ENCODE data around the gene MAP2K3. TPM values are rescaled to one million over a fixed set of nuclear protein-coding genes. Genes with fewer than 3 reads are reported as not detected.
A peak's percentile ranks its signal among the peaks of the same experiment; 100 is the strongest.
"Not testable (repeated sequence)": the region's sequence is repeated elsewhere in the genome, so short reads cannot be mapped to it uniquely, and the experiment has no call there.

Gene MAP2K3
- total RNA-seq, 1 donor from 2014 or later: 38.0 TPM

DNA sequence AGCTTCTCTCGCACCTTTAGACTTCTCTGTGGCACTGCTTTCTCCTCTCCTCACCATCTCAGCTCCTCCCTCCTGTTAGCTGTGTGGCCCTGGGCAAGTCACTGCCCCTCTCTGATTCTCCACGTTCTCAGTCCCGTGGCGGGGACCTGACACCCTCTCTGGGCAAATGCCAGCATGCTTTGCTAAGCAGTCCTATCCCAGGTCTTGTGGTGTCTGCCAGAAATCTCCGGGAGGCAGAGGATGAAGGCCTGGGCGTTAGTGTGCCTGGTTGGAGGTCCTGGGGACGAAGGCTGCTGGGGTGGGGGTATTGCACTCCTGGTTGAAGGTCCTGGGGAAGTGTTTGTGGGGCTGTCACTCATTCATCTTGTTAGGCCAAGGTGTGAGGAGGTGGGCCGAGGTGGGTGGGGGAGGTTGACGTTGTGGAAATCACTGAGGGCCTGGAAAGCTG, 37.3 kb downstream of the MAP2K3 start:
- not testable (repeated sequence) for H3K9me3 Mint-ChIP-seq (ENCODE audit: unreplicated experiment); H3K4me1 Mint-ChIP-seq (ENCODE audit: low read depth, unreplicated experiment); DNase-seq; H3K36me3 Mint-ChIP-seq (ENCODE audit: unreplicated experiment); H3K27ac Mint-ChIP-seq (ENCODE audit: unreplicated experiment); H3K4me3 Mint-ChIP-seq (ENCODE audit: unreplicated experiment)
- peaks cover 12% of the 10 kb centered on the region for H3K27me3 Mint-ChIP-seq (ENCODE audit: unreplicated experiment)

GRCh38 chr17:21323257-21324111, 39.0 kb downstream of the MAP2K3 start:
- H3K9me3 Mint-ChIP-seq (ENCODE audit: unreplicated experiment); DNase-seq; H3K4me1 Mint-ChIP-seq (ENCODE audit: low read depth, unreplicated experiment); H3K27ac Mint-ChIP-seq (ENCODE audit: unreplicated experiment); H3K36me3 Mint-ChIP-seq (ENCODE audit: unreplicated experiment): not testable (repeated sequence)
- peaks cover 11% of the 10 kb centered on the region for H3K27me3 Mint-ChIP-seq (ENCODE audit: unreplicated experiment)
- H3K4me3 Mint-ChIP-seq (ENCODE audit: unreplicated experiment): peak overlapping the region; percentile 91

GRCh38 chr17:21324741-21325140, 40.2 kb downstream of the MAP2K3 start:
- not testable (repeated sequence) for H3K9me3 Mint-ChIP-seq (ENCODE audit: unreplicated experiment); H3K4me3 Mint-ChIP-seq (ENCODE audit: unreplicated experiment); DNase-seq

GRCh38 chr17:21327921-21328320, 43.4 kb downstream of the MAP2K3 start:
- not testable (repeated sequence) for DNase-seq; H3K4me1 Mint-ChIP-seq (ENCODE audit: low read depth, unreplicated experiment); H3K27ac Mint-ChIP-seq (ENCODE audit: unreplicated experiment); H3K4me3 Mint-ChIP-seq (ENCODE audit: unreplicated experiment); H3K27me3 Mint-ChIP-seq (ENCODE audit: unreplicated experiment); H3K36me3 Mint-ChIP-seq (ENCODE audit: unreplicated experiment); H3K9me3 Mint-ChIP-seq (ENCODE audit: unreplicated experiment)

More at GRCh38 chr17:21324741-21325140, 40.2 kb downstream of the MAP2K3 start:
- H3K36me3 Mint-ChIP-seq (ENCODE audit: unreplicated experiment); H3K27ac Mint-ChIP-seq (ENCODE audit: unreplicated experiment); H3K27me3 Mint-ChIP-seq (ENCODE audit: unreplicated experiment); H3K4me1 Mint-ChIP-seq (ENCODE audit: low read depth, unreplicated experiment): not testable (repeated sequence)

DNA sequence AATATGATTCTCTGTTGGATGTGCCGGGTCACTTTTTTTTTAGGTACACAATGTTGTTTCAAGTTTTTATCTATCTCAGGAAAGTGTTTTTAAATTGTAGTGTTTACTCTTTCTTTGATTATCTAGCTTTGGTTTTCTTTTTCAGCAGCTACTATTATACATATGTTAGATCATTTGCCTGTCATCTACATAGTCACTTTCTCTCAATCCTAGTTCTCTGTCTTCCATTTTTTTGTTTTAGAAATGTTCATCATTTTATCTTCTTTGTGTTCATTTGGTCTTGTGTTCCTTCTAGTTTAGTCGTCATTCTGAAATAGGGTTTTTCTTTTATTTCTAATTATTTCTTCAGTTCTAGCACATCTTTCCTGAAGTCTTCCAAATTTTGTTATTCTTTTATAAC, 44.3 kb downstream of the MAP2K3 start:
- not testable (repeated sequence) for H3K4me3 Mint-ChIP-seq (ENCODE audit: unreplicated experiment); H3K4me1 Mint-ChIP-seq (ENCODE audit: low read depth, unreplicated experiment); DNase-seq; H3K27me3 Mint-ChIP-seq (ENCODE audit: unreplicated experiment); H3K27ac Mint-ChIP-seq (ENCODE audit: unreplicated experiment); H3K36me3 Mint-ChIP-seq (ENCODE audit: unreplicated experiment); H3K9me3 Mint-ChIP-seq (ENCODE audit: unreplicated experiment)

- DNase-seq: no peak
- H3K27ac Mint-ChIP-seq (ENCODE audit: unreplicated experiment): no peak overlapping the region
- no peaks in the 10 kb centered on the region for H3K27me3 Mint-ChIP-seq (ENCODE audit: unreplicated experiment)
- H3K4me3 Mint-ChIP-seq (ENCODE audit: unreplicated experiment): no peak overlapping the region
- H3K36me3 Mint-ChIP-seq (ENCODE audit: unreplicated experiment): no peaks in the 10 kb centered on the region
- H3K4me1 Mint-ChIP-seq (ENCODE audit: low read depth, unreplicated experiment): no peaks in the 10 kb centered on the region
- H3K9me3 Mint-ChIP-seq (ENCODE audit: unreplicated experiment): peaks cover 5% of the 10 kb centered on the region
- TF ChIP-seq, protein P1, sequence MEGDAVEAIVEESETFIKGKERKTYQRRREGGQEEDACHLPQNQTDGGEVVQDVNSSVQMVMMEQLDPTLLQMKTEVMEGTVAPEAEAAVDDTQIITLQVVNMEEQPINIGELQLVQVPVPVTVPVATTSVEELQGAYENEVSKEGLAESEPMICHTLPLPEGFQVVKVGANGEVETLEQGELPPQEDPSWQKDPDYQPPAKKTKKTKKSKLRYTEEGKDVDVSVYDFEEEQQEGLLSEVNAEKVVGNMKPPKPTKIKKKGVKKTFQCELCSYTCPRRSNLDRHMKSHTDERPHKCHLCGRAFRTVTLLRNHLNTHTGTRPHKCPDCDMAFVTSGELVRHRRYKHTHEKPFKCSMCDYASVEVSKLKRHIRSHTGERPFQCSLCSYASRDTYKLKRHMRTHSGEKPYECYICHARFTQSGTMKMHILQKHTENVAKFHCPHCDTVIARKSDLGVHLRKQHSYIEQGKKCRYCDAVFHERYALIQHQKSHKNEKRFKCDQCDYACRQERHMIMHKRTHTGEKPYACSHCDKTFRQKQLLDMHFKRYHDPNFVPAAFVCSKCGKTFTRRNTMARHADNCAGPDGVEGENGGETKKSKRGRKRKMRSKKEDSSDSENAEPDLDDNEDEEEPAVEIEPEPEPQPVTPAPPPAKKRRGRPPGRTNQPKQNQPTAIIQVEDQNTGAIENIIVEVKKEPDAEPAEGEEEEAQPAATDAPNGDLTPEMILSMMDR (IDR thresholded peaks at IDR 0.05; ENCODE audit: partially characterized antibody, unreplicated experiment): no peak
Measured at GRCh38 chr17:21330436-21331160, 46.1 kb downstream of the MAP2K3 start.

GRCh38 chr17:21336541-21337294, 52.2 kb downstream of the MAP2K3 start:
- not testable (repeated sequence) for H3K9me3 Mint-ChIP-seq (ENCODE audit: unreplicated experiment); H3K27ac Mint-ChIP-seq (ENCODE audit: unreplicated experiment); H3K27me3 Mint-ChIP-seq (ENCODE audit: unreplicated experiment); H3K36me3 Mint-ChIP-seq (ENCODE audit: unreplicated experiment); H3K4me3 Mint-ChIP-seq (ENCODE audit: unreplicated experiment); H3K4me1 Mint-ChIP-seq (ENCODE audit: low read depth, unreplicated experiment); DNase-seq

DNA sequence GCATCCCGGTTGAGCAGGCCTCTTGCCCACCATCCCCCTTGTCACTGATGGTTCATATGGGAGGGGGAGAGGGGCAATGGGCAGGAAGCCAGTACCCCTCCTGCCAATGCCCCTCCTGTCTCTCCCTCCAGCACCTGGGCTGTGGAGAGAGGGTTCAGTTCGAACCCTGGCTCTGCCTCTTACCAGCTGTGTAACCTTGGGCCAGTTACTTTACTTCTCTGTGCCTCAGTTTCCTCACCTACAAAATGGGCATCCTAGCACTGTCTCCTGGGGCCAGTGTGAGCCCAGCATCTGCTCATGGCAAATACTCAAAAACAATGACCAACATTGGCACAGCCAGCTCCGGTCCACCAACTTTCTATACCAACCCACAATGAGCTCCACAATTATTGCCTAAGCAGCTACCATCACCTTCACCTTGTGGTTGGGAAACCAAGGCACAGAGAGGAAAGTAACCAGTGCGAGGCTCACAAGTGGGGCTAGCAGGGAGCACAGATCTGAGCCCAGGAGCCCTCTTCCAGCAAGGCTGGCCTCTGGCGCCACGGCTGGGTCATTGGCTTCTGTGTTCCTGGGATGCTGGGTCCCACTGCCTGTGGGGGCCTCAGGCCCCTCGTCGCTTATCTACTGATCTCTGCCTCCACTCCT, 53.6 kb downstream of the MAP2K3 start:
- not testable (repeated sequence) for DNase-seq; H3K4me3 Mint-ChIP-seq (ENCODE audit: unreplicated experiment); H3K4me1 Mint-ChIP-seq (ENCODE audit: low read depth, unreplicated experiment); H3K9me3 Mint-ChIP-seq (ENCODE audit: unreplicated experiment); H3K27me3 Mint-ChIP-seq (ENCODE audit: unreplicated experiment); H3K36me3 Mint-ChIP-seq (ENCODE audit: unreplicated experiment); H3K27ac Mint-ChIP-seq (ENCODE audit: unreplicated experiment)

Data from glutamatergic neuron (in vitro differentiated cells).